Measurements from ENCODE around the gene ADIPOR1.

GRCh38 chr1:202976633-202977032 lies 18.5 kb upstream of the ADIPOR1 start:
- TF ChIP-seq CTCF (IDR thresholded peaks at IDR 0.05) (no peak), POLR2A (IDR thresholded peaks at IDR 0.05) (no peak)

Data from Peyer's patch (tissue), 4 donors.